Natural killer cell treated with Interleukin-12 subunit alpha and Interleukin-12 subunit beta and Interleukin-15 and Interleukin-18, amount 100 ng/mL, for 72 hours (primary cell): ENCODE results near the gene MRPL55. TPM values are rescaled to one million over a fixed set of nuclear protein-coding genes. Genes with fewer than 3 reads are reported as not detected.
A peak's percentile ranks its signal among the peaks of the same experiment; 100 is the strongest.

Source experiments
- ATAC-seq, 2 donors: fragments of 150-1000 bp; cut with Tn5 transposase in 1 of 2; sonication (Bioruptor Pico), chemical (Tn5 transposase) in 1 of 2; 2 replicates each; pipeline ENCODE4 v1.10.0; 2021
- DNase-seq: peaks from one replicate; pipeline ENCODE4 v3.0.0; 2022; ENCODE audit warnings: low spot score
- H3K27ac Mint-ChIP-seq, 2 donors: 1 replicate in 1 of 2; 2 replicates in 1 of 2; pipeline ENCODE4 v1.8.0; 2022; ENCODE audit warnings: mixed read lengths in 2 of 2, mild to moderate bottlenecking in 1 of 2, moderate library complexity in 1 of 2
- H3K27me3 Mint-ChIP-seq, 2 donors: 1 replicate in 1 of 2; 2 replicates in 1 of 2; pipeline ENCODE4 v1.8.0; 2022; ENCODE audit warnings: mixed read lengths in 2 of 2
- H3K36me3 Mint-ChIP-seq: one replicate; pipeline ENCODE4 v1.8.0; 2022; ENCODE audit warnings: mixed read lengths
- H3K4me1 Mint-ChIP-seq, 2 donors: 1 replicate in 1 of 2; 2 replicates in 1 of 2; pipeline ENCODE4 v1.8.0; 2022; ENCODE audit warnings: low read depth in 2 of 2, mixed read lengths in 2 of 2, mild to moderate bottlenecking in 1 of 2
- H3K4me3 Mint-ChIP-seq: one replicate; pipeline ENCODE4 v1.8.0; 2022; ENCODE audit warnings: mixed read lengths
- H3K9me3 Mint-ChIP-seq: 2 replicates; pipeline ENCODE4 v1.8.0; 2022; ENCODE audit warnings: mixed read lengths
- total RNA-seq, 2 donors: library from RNA; stranded (reverse); gene quantifications; one replicate each; pipeline ENCODE4 v1.2.3, GENCODE V29; 2022

MRPL55 gene
- total RNA-seq, 2 donors from 2014 or later: 42.5 to 68.8 TPM

GRCh38 chr1:228097333-228098081, 11.6 kb downstream of the MRPL55 start:
- ATAC-seq: no peak
- peaks cover 24 to 39% of the 10 kb centered on the region in 2 donors for H3K4me1 Mint-ChIP-seq
- no peak overlapping the region for H3K4me3 Mint-ChIP-seq
- H3K27ac Mint-ChIP-seq: no peak overlapping the region
- H3K27me3 Mint-ChIP-seq: no peaks in the 10 kb centered on the region
- H3K9me3 Mint-ChIP-seq: peaks cover 6% of the 10 kb centered on the region
- H3K36me3 Mint-ChIP-seq: peaks cover 17% of the 10 kb centered on the region
- peak; percentile 34 for DNase-seq

DNA sequence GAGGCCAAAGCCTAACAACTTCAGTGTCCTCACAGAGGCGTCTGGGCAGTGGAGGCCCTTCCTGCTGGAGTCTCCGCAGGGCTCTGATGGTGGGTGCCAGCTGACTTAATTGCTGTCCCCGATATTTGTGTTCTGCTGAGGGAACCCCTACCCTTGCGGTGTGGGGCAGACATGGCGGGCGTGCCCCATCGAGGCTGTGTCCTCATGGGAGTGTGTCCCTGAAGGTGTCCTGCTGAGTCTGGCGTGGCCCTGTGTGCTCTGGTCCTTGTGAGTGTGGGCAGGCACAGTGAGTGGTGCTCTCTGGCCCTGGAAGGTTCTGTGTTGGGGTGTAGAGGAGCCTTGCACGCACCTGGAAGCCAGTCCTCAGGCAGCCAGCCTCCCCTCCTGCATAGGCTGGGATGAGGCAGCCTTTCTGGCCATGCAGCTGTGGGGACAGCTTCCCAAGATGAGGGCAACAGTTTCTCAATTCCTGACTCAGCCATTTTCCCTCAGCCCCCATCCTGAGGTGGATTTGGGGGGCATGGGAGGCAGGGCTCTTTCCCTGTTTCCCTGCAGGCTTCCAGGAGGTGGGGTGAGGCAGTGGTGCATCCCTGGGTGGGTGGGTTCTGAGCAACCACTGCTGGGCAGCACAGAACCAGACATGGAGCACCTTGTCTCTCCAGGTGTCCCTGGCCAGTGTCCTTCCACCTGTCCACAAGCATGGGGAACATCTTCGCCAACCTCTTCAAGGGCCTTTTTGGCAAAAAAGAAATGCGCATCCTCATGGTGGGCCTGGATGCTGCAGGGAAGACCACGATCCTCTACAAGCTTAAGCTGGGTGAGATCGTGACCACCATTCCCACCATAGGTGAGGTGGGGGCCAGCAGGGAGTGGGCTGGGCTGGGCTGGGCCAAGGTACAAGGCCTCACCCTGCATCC, 12.4 kb downstream of the MRPL55 start:
- no peaks in the 10 kb centered on the region for H3K27me3 Mint-ChIP-seq
- no peak overlapping the region for H3K4me3 Mint-ChIP-seq
- H3K4me1 Mint-ChIP-seq: peaks cover 32 to 46% of the 10 kb centered on the region in 2 donors
- DNase-seq: peak; percentile 41
- H3K36me3 Mint-ChIP-seq: peaks cover 21% of the 10 kb centered on the region
- peaks cover 6% of the 10 kb centered on the region for H3K9me3 Mint-ChIP-seq
- no peak overlapping the region for H3K27ac Mint-ChIP-seq
- ATAC-seq: no peak

DNA sequence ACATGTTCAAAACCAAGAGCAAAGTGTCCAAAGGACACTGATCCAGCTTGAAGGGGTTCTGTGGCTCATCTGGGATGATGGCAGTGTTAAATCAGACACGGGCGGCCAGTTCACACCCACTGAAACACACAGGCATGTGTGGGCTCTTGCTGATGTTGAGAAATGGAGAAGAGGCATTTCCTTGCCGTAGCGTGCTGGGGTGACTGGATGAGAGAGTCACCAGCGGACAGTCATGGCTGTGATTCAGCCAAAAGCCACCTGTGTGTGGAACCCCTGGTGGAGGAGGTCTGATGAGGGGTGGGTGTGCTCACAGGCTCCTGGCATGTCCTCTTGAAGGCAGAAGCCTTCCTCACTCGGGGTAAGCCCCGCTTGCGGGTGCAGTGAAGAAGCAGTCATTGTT, 13.2 kb downstream of the MRPL55 start:
- peak; percentile 31 for DNase-seq
- ATAC-seq: no peak
- Mint-ChIP-seq H3K36me3 (peaks cover 24% of the 10 kb centered on the region), H3K9me3 (peaks cover 6% of the 10 kb centered on the region), H3K4me3 (no peak overlapping the region), H3K4me1 (peaks cover 32 to 48% of the 10 kb centered on the region in 2 donors), H3K27me3 (no peaks in the 10 kb centered on the region), H3K27ac (no peak overlapping the region)

DNA sequence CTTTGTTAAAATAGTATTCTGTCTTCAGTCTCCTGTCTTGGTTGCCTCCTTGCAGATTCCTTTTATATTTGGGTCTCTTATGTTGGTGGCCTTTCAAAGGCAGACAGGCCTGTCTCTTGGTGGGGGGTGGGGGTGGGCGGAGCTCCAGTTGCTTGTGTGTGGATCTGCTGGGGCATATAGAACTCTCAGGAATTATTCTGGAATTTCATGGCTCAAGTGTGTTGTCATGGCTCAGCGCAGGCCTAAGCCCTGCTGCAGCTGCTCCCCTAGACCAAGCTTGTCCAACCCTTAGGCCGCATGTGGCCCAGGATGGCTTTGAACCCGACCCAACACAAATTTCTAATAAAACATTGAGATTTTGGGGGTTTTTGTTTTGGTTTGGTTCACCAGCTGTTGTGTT, 13.9 kb downstream of the MRPL55 start:
- DNase-seq: no peak
- H3K36me3 Mint-ChIP-seq: peaks cover 24% of the 10 kb centered on the region
- peak overlapping the region in 1 of 2 donors; percentile 49 for H3K27ac Mint-ChIP-seq
- H3K4me3 Mint-ChIP-seq: no peak overlapping the region
- no peaks in the 10 kb centered on the region for H3K27me3 Mint-ChIP-seq
- H3K4me1 Mint-ChIP-seq: peaks cover 40 to 54% of the 10 kb centered on the region in 2 donors
- peaks cover 6% of the 10 kb centered on the region for H3K9me3 Mint-ChIP-seq
- no peak for ATAC-seq

DNA sequence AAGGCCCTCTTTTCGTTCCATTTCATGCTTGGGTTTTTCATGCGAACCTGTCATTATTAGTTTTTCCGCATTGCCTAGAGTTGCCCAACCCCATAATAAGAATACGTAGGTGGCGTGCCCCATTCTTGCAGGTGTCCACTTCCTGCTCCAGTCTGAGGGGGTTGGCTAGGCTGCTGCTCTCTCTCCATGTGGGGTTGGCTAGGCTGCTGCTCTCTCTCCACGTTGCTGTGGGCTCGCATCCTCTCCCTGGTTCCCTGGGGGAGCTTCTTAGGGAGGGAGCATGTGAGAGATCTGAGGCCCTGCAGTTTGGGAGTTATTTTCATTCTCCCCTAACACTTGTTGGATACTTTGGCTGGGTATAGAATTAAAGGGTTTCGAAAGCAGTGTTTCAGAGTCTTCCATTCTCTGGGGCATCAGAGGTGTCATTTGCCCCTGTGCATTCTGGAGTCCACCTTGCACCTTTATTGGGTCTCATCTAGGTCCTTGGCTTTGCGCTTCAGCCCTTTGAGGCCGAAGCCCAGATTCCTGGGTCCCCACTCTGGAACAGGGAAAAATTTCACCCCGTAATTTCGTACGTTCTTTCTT, 14.6 kb downstream of the MRPL55 start:
- DNase-seq: peak; percentile 3
- Mint-ChIP-seq H3K4me3 (no peak overlapping the region), H3K9me3 (peaks cover 6% of the 10 kb centered on the region), H3K27ac (peak overlapping the region in 1 of 2 donors; percentile 49), H3K27me3 (no peaks in the 10 kb centered on the region), H3K36me3 (peaks cover 24% of the 10 kb centered on the region), H3K4me1 (peaks cover 45 to 60% of the 10 kb centered on the region in 2 donors)
- no peak for ATAC-seq

DNA sequence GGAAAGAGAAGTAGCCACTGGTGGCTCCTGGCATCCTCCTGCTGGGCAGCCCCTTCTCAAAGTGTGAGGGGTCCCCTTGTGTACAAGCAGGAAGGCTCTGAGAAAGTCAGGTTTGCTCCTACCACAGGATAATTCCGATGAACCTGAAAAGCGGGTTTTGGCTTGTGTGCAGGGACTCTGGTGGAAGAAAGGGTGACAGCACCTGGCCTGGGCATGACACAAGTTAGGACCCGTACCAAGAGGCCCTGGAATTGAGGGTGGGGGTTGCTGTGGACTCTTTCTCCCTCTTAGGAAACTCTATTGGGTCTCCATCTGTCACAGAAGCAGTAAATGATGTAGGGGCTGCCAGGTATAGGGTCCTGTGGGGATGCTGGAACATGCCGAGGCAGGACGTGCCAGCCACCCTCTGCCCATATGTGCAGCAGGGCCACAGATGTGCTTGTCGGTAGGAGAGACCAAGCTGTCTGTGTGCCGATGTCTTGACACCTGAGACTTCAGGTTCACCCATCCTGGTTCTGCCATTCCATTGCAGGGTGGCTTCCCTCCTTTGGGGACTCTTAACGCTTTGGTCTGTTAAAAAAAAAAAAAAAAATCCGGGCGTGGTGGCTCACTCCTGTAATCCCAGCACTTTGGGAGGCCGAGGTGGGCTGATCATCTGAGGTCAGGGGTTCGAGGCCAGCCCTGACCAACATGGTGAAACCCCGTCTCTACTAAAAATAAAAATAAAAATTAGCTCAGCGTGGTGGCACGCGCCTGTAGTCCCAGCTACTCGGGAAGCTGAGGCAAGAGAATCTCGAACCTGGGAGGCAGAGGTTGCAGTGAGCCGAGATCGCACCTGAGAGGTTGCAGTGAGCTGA, 15.8 kb downstream of the MRPL55 start:
- DNase-seq (no peak), ATAC-seq (no peak)
- Mint-ChIP-seq H3K9me3 (peaks cover 6% of the 10 kb centered on the region), H3K4me3 (no peak overlapping the region), H3K36me3 (peaks cover 24% of the 10 kb centered on the region), H3K27ac (no peak overlapping the region), H3K27me3 (no peaks in the 10 kb centered on the region), H3K4me1 (peaks cover 58 to 68% of the 10 kb centered on the region in 2 donors)

DNA sequence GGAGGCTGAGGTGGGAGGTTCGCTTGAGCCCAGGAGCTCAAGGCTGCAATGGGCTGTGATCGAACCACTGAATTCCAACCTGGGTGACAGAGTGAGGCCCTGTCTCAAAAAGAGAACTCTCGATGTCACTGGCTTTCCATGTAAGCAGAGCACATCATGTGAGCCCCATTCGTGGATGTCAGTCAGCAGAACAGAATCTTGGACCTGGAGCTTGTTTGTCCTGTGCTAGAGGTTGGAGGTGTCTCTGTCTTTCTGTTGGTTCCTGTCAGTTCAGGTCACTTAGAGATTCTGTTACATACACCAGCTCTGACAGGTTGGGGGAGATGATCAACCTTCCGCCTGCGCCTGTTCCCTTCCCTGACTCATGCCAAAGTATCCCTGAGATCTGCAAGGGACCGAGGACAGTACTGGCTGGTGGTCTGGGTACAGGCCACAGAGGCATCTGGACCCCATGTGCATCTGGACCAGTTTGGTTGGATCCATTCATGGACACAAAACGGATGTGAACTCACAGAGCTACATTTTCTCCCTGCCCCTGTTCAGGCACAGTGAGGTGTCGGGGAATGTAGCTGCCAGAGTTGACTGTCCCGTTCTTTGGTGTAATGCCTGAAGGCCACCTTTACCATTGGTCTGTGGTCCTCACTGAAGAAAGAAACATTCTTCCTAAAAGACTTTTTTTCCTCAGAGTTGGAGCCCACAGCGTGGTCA, 16.6 kb downstream of the MRPL55 start:
- no peak overlapping the region for H3K4me3 Mint-ChIP-seq
- H3K27ac Mint-ChIP-seq: peak overlapping the region; percentile 46 to 92
- H3K4me1 Mint-ChIP-seq: peaks cover 65 to 70% of the 10 kb centered on the region in 2 donors
- peaks cover 24% of the 10 kb centered on the region for H3K36me3 Mint-ChIP-seq
- ATAC-seq (no peak), DNase-seq (peak; percentile 15)
- H3K9me3 Mint-ChIP-seq: peaks cover 6% of the 10 kb centered on the region
- H3K27me3 Mint-ChIP-seq: no peaks in the 10 kb centered on the region

- Mint-ChIP-seq H3K27ac (peak overlapping the region; percentile 46 to 92), H3K9me3 (peaks cover 6% of the 10 kb centered on the region), H3K4me3 (peak overlapping the region; percentile 35), H3K27me3 (no peaks in the 10 kb centered on the region), H3K36me3 (peaks cover 24% of the 10 kb centered on the region), H3K4me1 (peaks cover 78% of the 10 kb centered on the region in 2 donors)
- no peak for ATAC-seq
- no peak for DNase-seq
These were observed 18.0 kb downstream of the MRPL55 start for GRCh38 chr1:228091084-228091483.

DNA sequence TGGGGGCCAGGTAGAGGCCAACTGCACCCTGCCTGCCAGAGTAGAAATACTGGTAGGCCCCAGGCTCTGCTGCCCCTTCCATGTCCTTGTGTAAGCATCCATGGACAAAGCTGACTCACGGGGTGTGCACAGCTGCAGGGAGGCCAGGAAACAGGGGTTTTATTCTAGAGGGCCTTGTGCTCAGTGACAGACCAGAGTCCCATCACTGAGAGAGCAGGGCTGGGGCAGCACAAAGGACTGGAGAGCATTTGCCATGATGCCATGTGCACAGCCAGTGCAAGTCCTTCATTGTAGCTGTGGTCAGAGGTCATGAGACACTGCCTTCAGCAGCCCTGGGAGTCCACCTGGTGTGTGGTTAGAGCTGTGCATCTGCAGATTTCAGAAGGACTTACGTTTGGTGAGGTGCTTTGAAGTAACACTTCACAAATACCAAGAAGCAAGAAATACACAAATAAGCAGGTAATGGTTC, 18.5 kb downstream of the MRPL55 start:
- H3K27ac Mint-ChIP-seq: peak overlapping the region; percentile 46 to 92

DNA sequence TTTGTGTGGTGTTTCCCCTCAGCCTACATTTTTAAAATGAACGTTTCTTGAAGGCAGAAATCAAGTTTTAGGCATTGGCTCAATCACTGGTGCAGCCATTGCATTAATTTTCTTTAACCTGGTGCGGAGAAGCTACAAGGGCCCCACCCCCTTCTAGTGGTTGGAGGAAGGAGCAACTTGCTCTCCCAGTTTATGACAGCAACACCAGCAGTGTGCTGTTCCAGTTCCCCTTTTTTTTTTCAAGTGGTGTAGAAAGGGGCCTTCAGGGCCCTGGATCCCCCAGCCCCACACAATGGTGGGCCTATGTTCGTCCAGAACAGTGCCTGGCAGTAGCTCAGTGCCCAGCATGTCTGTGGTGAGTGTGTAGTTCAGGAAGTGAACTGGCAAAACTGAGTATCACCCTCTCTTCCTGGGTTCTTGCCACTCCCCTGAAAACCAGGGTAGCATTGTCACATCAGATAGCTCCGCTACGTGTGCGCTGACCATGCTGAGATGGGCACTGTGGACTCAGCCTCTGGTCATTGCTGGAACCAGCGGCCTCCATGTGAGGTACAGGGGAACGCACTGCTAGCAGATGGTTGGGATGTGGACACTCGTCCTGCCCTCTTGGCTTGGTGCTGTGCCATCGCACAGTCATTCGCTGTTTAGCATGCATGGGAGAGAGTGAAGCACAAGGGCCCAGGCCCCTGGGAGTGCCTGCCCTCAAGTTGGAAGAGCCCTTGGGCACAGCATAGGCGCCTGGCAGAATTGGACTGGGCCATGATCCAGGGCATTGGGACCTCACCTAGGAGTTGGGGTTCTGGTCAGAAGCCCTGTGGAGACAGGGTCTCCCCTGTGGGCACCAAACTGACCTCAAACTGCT, 19.3 kb downstream of the MRPL55 start:
- Mint-ChIP-seq H3K4me3 (peak overlapping the region; percentile 74), H3K36me3 (peaks cover 12% of the 10 kb centered on the region), H3K4me1 (peaks cover 78 to 80% of the 10 kb centered on the region in 2 donors), H3K9me3 (peaks cover 3% of the 10 kb centered on the region), H3K27me3 (no peaks in the 10 kb centered on the region), H3K27ac (peak overlapping the region; percentile 74 to 92)
- DNase-seq: no peak
- ATAC-seq: peak in 1 of 2 donors; percentile 41

More for the DNA sequence above, 18.5 kb downstream of the MRPL55 start:
- H3K27me3 Mint-ChIP-seq: no peaks in the 10 kb centered on the region
- peak in 1 of 2 donors; percentile 10 for ATAC-seq
- peaks cover 78 to 79% of the 10 kb centered on the region in 2 donors for H3K4me1 Mint-ChIP-seq
- peaks cover 6% of the 10 kb centered on the region for H3K9me3 Mint-ChIP-seq
- H3K36me3 Mint-ChIP-seq: peaks cover 21% of the 10 kb centered on the region
- peak overlapping the region; percentile 32 for H3K4me3 Mint-ChIP-seq
- DNase-seq: no peak

DNA sequence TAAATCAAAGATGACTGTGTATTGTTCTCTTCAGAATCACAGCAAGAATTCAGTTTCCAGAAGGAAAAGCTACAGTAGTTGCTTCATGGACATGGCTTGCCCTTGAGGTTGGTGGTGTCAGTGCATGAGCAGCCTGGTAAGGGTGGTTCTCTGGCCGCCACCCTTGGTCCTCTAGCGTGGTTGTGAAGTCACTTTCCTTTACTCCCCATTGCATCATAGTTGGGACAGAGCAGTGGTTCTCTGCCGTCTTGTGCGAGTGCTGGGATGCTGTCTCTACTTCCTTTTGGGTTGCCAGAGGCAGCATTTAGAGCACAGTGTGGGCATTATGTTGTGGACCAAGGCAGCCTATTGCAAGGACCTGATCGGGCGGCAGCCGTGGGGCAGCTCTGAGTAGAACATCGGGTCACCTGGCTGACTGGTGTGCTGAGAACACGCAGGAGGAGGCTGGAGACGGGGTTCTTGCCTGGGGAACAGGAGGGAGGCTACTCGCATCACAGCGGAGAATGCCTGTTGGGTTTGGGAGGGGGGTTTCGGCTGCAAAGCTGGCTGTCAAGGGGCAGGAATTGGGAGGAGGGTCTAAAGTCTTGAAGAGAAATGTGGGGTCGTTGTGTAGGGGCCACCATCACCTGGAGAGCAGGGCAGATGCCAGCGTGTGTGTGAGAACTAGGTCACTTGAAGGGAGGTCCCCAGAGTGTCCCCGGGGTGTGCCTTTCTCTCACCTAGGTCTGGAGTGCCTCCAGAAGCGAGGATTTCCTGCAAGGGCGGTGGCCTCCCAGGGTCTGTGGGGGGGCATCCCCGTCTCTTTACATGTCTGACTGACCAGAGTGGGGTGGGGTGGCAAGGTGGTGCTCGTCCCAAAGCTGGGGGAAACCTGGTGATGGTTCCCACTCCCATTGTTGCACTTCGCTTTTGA, 20.3 kb downstream of the MRPL55 start:
- H3K4me3 Mint-ChIP-seq: peak overlapping the region; percentile 74
- H3K9me3 Mint-ChIP-seq: no peaks in the 10 kb centered on the region
- H3K27me3 Mint-ChIP-seq: no peaks in the 10 kb centered on the region
- peak overlapping the region; percentile 74 to 92 for H3K27ac Mint-ChIP-seq
- no peak for DNase-seq
- peak; percentile 56 to 71 for ATAC-seq
- peaks cover 82 to 86% of the 10 kb centered on the region in 2 donors for H3K4me1 Mint-ChIP-seq
- H3K36me3 Mint-ChIP-seq: peaks cover 13% of the 10 kb centered on the region
